ENCODE measurements around the gene SLC35C1.

DNA sequence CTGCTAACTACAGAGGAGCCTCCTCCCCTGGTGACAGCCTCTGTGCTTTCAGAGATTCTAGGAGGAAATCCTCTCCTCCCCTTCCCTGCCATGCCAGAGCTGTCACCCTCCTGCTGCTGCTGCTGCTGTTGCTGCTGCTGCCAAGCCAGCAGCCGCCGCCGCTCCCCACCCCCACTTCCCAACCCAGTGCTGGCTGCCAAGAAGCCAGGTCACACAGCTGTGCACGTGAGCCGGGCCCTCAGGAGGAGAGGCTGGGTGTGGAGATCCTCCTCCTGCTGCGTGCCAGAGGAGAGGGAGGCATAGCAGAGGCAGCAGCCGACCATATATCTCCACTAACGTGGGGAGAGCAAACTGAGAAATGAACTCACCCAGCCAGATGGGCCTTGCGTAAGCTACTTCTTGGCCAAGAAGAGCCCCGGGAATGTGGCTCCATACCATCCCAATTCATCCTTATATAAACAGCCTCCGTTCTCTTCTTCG lies 54.8 kb downstream of the SLC35C1 start:
- TF ChIP-seq, protein P1, sequence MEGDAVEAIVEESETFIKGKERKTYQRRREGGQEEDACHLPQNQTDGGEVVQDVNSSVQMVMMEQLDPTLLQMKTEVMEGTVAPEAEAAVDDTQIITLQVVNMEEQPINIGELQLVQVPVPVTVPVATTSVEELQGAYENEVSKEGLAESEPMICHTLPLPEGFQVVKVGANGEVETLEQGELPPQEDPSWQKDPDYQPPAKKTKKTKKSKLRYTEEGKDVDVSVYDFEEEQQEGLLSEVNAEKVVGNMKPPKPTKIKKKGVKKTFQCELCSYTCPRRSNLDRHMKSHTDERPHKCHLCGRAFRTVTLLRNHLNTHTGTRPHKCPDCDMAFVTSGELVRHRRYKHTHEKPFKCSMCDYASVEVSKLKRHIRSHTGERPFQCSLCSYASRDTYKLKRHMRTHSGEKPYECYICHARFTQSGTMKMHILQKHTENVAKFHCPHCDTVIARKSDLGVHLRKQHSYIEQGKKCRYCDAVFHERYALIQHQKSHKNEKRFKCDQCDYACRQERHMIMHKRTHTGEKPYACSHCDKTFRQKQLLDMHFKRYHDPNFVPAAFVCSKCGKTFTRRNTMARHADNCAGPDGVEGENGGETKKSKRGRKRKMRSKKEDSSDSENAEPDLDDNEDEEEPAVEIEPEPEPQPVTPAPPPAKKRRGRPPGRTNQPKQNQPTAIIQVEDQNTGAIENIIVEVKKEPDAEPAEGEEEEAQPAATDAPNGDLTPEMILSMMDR (conservative IDR thresholded peaks at IDR 0.05; ENCODE audit: low read length) = no peak
- TF ChIP-seq EZH2phosphoT487 (IDR thresholded peaks at IDR 0.05; ENCODE audit: borderline replicate concordance) = no peak

Data from Loucy (cell line).